GM21423 (cell line): ENCODE measurements around the gene DUSP19.

Experiments used
- ATAC-seq: cut with Tn5 transposase; IDR thresholded peaks from one replicate; pipeline ENCODE4 v1.9.1; 2021; ENCODE audit warnings: mild to moderate bottlenecking, moderate library complexity; ENCODE audit not compliant: unreplicated experiment

DUSP19 gene

GRCh38 chr2:183124222-183124956 is 45.8 kb downstream of the DUSP19 start, which contains the start of gene NUP35:
Gene NUP35 (plus strand): TSS chr2:183124443. CDS start chr2:183124458, 15 bp downstream.
- peak; percentile 88 for ATAC-seq

- ATAC-seq, result no peak
Observed at GRCh38 chr2:183124957-183125255, 46.4 kb downstream of the DUSP19 start.

- no peak for ATAC-seq
Observed at GRCh38 chr2:183125659-183126341, 47.3 kb downstream of the DUSP19 start.

GRCh38 chr2:183126635-183127034 is 48.1 kb downstream of the DUSP19 start:
- no peak for ATAC-seq

GRCh38 chr2:183134016-183134415 is 55.5 kb downstream of the DUSP19 start:
- no peak for ATAC-seq

GRCh38 chr2:183148955-183149354 is 70.4 kb downstream of the DUSP19 start:
- ATAC-seq, result no peak

GRCh38 chr2:183149489-183149888 is 70.9 kb downstream of the DUSP19 start:
- no peak for ATAC-seq
